ENCODE measurements around the gene ITM2A. TPM values are rescaled to one million over a fixed set of nuclear protein-coding genes. Genes with fewer than 3 reads are reported as not detected.

ITM2A gene
- total RNA-seq, 2 experiments from 2014 or later = 236 to 259 TPM

DNA sequence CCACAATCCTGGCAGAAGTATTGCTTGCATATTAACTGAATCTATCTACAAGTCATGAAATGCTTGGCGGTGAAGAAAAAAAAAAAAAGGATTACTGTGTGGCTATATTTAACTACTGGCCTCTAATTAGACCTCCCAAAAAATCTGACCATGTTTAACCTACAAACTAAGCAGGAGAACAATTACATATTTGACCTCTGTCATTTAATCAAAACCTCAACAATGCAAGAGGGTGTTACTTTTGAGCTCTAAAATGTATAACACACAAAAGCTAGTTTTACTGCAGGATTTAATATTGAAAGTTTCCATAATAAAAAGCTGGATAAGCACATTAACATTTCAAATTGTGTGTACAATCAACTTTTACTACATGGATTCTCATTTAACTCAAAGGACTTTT, 1.5 kb downstream of the ITM2A start:
- Histone ChIP-seq H3K27ac (ENCODE audit: low read depth in 1 of 2, low read length in 2 of 2) (peak overlapping the region in 1 of 2 donors; percentile 24), H3K36me3 (ENCODE audit: insufficient read depth, low read length) (peaks cover 18% of the 10 kb centered on the region), H3K27me3 (ENCODE audit: control insufficient read depth in 1 of 2, insufficient read depth in 2 of 2, low read length in 2 of 2) (no peaks in the 10 kb centered on the region), H3K4me1 (ENCODE audit: insufficient read depth, low read length) (peaks cover 16% of the 10 kb centered on the region), H3K9me3 (ENCODE audit: control insufficient read depth in 1 of 2, insufficient read depth in 1 of 2, low read length in 2 of 2) (no peaks in the 10 kb centered on the region), H3K4me3 (ENCODE audit: low read length) (peak overlapping the region; percentile 86)
- Mint-ChIP-seq H3K4me3 (peak overlapping the region; percentile 98), H3K9me3 (no peaks in the 10 kb centered on the region), H3K4me1 (ENCODE audit: low read depth) (peaks cover 42% of the 10 kb centered on the region), H3K27me3 (no peaks in the 10 kb centered on the region), H3K36me3 (ENCODE audit: low read depth) (peaks cover 59% of the 10 kb centered on the region), H3K27ac (peak overlapping the region; percentile 99)
- intact Hi-C loops (cut with DNase I, micrococcal nuclease) = loop anchor here in 1 of 2 experiments (10.0 kb wide), 3 partner anchors 101 to 421 kb away; partner anchors contain the start of gene P2RY10
- no peak for TF ChIP-seq CTCF (IDR thresholded peaks at IDR 0.05)
- ChIA-PET POLR2A (interaction anchor here (0.6 to 2.7 kb wide), 10 partner anchors 29 to 825 kb away, joined by 3 to 16 read pairs (median 4); partner anchors contain the start of gene GPR174), CTCF (interaction anchor here (1.1 kb wide), 1 partner anchor 47 kb away, joined by 3 read pairs; no protein-coding TSS in a partner anchor)
- no peak for ATAC-seq (ENCODE audit: poor library complexity)
- DNase-seq = no peak

DNA sequence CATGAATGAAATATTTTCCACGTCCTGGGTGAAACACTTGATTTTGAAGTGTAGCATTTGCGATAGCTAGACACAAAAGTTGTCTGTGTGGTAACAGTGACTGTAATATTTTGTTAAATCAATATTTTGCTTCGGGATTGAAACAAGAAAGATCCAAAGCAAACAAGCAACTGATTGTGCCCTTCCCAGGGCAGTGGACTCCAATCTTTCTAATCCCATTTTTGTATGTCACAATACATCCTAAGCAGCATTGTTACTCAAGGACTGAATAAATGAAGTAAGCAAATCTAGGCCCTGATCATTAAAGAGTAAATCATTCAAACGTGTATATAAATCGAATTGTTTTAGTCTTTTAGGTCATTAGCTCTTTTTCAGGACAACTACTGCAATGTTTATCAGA, 2.8 kb downstream of the ITM2A start:
- peaks cover 16% of the 10 kb centered on the region for H3K4me1 ChIP-seq (ENCODE audit: insufficient read depth, low read length)
- H3K36me3 ChIP-seq (ENCODE audit: insufficient read depth, low read length) = peaks cover 30% of the 10 kb centered on the region
- ChIA-PET POLR2A (interaction anchor here (0.8 kb wide), 1 partner anchor 47 kb away, joined by 3 read pairs; no protein-coding TSS in a partner anchor), CTCF (no interaction called here)
- no peak for TF ChIP-seq CTCF (IDR thresholded peaks at IDR 0.05)
- DNase-seq (no peak), ATAC-seq (ENCODE audit: poor library complexity) (no peak)
- intact Hi-C loops (cut with DNase I, micrococcal nuclease) = loop anchor here in 1 of 2 experiments (10.0 kb wide), 3 partner anchors 100 to 420 kb away; partner anchors contain the start of gene P2RY10
- H3K36me3 Mint-ChIP-seq (ENCODE audit: low read depth) = peaks cover 67% of the 10 kb centered on the region
- H3K27me3 ChIP-seq (ENCODE audit: control insufficient read depth in 1 of 2, insufficient read depth in 2 of 2, low read length in 2 of 2) = no peaks in the 10 kb centered on the region
- H3K27ac ChIP-seq (ENCODE audit: low read depth in 1 of 2, low read length in 2 of 2) = no peak overlapping the region
- H3K4me1 Mint-ChIP-seq (ENCODE audit: low read depth) = peaks cover 50% of the 10 kb centered on the region
- peak overlapping the region; percentile 86 for H3K4me3 Mint-ChIP-seq
- H3K9me3 ChIP-seq (ENCODE audit: control insufficient read depth in 1 of 2, insufficient read depth in 1 of 2, low read length in 2 of 2) = no peaks in the 10 kb centered on the region
- no peaks in the 10 kb centered on the region for H3K27me3 Mint-ChIP-seq
- H3K9me3 Mint-ChIP-seq = no peaks in the 10 kb centered on the region
- H3K4me3 ChIP-seq (ENCODE audit: low read length) = peak overlapping the region; percentile 86
- H3K27ac Mint-ChIP-seq = peak overlapping the region; percentile 91

DNA sequence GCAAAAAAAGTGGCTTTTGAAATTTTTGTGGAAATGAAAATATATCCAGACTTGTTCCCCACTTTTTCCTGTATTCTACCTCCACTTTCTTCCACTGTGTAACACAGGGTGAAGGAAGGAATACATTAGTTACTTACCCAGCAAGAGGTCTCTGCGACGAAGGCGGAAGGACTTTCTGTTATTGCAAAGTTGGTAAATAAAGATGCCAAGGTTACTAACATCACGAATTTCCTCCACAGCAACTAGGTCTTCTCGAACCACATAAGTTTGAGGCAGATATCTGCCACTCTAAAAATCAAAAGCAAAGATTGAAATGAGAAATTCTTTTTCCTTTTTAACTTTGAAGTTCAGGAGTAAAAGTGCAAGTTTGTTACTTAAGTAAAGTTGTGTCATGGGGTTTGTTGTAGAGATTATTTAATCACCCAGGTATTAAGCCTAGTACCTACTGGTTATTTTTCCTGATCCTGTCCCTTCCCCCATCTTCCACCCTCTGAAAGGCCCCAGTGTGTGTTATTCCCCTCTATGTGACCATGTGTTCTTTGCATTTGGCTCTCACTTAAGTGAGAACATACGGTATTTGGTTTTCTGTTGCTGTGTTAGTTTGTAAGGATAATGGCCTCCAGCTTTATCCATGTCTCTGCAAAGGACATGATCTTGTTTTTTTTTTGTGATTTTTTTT, 5.8 kb downstream of the ITM2A start:
- Mint-ChIP-seq H3K27ac (peak overlapping the region; percentile 91), H3K4me3 (peak overlapping the region; percentile 85), H3K4me1 (ENCODE audit: low read depth) (peaks cover 39% of the 10 kb centered on the region), H3K36me3 (ENCODE audit: low read depth) (peaks cover 71% of the 10 kb centered on the region), H3K9me3 (no peaks in the 10 kb centered on the region), H3K27me3 (no peaks in the 10 kb centered on the region)
- Histone ChIP-seq H3K27me3 (ENCODE audit: control insufficient read depth in 1 of 2, insufficient read depth in 2 of 2, low read length in 2 of 2) (no peaks in the 10 kb centered on the region), H3K4me1 (ENCODE audit: insufficient read depth, low read length) (peaks cover 3% of the 10 kb centered on the region), H3K36me3 (ENCODE audit: insufficient read depth, low read length) (peaks cover 31% of the 10 kb centered on the region), H3K9me3 (ENCODE audit: control insufficient read depth in 1 of 2, insufficient read depth in 1 of 2, low read length in 2 of 2) (no peaks in the 10 kb centered on the region), H3K27ac (ENCODE audit: low read depth in 1 of 2, low read length in 2 of 2) (peak overlapping the region; percentile 32 to 64), H3K4me3 (ENCODE audit: low read length) (no peak overlapping the region)
- ChIA-PET POLR2A (no interaction called here), CTCF (no interaction called here)
- DNase-seq (peak in 5 of 14 experiments; percentile 11 to 71 (median 54)), ATAC-seq (ENCODE audit: poor library complexity) (peak; percentile 81)
- intact Hi-C loops (cut with DNase I, micrococcal nuclease) = loop anchor here in 1 of 2 experiments (10.0 kb wide), 3 partner anchors 97 to 417 kb away; partner anchors contain the start of gene P2RY10
- no peak for TF ChIP-seq CTCF (IDR thresholded peaks at IDR 0.05)
